Measurements from ENCODE around the gene WDR38.

The WDR38 gene

DNA sequence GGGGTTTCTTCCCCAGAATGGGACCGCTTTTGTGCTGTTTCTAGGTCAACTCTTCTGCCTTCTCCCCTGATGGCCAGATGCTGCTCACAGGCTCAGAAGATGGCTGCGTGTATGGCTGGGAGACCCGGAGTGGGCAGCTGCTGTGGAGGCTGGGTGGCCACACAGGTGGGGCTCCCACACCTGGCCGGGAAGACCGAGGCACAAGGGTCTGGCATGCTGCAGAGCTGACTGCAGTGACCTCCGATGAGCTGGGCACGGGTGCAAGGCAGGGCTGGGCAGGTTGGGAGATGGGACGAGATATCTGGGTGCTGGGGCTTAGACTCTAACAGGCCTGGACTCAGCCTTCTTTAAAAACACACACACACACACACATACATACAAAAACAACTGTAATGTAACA, 901 bp downstream of the WDR38 start:
- H3F3A ChIP-seq (ENCODE audit: control insufficient read depth, insufficient read depth): peaks cover 41% of the 10 kb centered on the region
- H3K9me2 ChIP-seq (replicated peaks; ENCODE audit: control insufficient read depth, low read length): no peaks in the 10 kb centered on the region
- H3K27me3 ChIP-seq (ENCODE audit: control insufficient read depth, low read length): 0 out of 2 replicates have a peak, but pooled peaks cover 4% of the 10 kb centered on the region
- no peak overlapping the region for H3K27ac ChIP-seq (ENCODE audit: low read depth, low read length)
- peaks cover 14% of the 10 kb centered on the region for H3K4me1 ChIP-seq (ENCODE audit: control insufficient read depth, low read length)
- H3K4me2 ChIP-seq (ENCODE audit: low read length): no peak overlapping the region
- no peaks in the 10 kb centered on the region for H3K9me3 ChIP-seq (ENCODE audit: control insufficient read depth, insufficient read depth, low read length)
- H3K36me3 ChIP-seq (ENCODE audit: control insufficient read depth, low read length): peaks cover 32% of the 10 kb centered on the region
- H4K20me1 ChIP-seq (ENCODE audit: control insufficient read depth, insufficient read depth, low read depth, low read length): peaks cover 19% of the 10 kb centered on the region
- no peak overlapping the region for H3K4me3 ChIP-seq (ENCODE audit: low read length)
- H3K79me2 ChIP-seq (ENCODE audit: control insufficient read depth, low read length): peaks cover 9% of the 10 kb centered on the region
- TF ChIP-seq, protein P1, sequence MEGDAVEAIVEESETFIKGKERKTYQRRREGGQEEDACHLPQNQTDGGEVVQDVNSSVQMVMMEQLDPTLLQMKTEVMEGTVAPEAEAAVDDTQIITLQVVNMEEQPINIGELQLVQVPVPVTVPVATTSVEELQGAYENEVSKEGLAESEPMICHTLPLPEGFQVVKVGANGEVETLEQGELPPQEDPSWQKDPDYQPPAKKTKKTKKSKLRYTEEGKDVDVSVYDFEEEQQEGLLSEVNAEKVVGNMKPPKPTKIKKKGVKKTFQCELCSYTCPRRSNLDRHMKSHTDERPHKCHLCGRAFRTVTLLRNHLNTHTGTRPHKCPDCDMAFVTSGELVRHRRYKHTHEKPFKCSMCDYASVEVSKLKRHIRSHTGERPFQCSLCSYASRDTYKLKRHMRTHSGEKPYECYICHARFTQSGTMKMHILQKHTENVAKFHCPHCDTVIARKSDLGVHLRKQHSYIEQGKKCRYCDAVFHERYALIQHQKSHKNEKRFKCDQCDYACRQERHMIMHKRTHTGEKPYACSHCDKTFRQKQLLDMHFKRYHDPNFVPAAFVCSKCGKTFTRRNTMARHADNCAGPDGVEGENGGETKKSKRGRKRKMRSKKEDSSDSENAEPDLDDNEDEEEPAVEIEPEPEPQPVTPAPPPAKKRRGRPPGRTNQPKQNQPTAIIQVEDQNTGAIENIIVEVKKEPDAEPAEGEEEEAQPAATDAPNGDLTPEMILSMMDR (IDR thresholded peaks at IDR 0.05; ENCODE audit: low read depth, low read length, poor library complexity, severe bottlenecking): no peak
- no peak for TF ChIP-seq EZH2phosphoT487 (IDR thresholded peaks at IDR 0.05; ENCODE audit: borderline replicate concordance, low read length)

DNA sequence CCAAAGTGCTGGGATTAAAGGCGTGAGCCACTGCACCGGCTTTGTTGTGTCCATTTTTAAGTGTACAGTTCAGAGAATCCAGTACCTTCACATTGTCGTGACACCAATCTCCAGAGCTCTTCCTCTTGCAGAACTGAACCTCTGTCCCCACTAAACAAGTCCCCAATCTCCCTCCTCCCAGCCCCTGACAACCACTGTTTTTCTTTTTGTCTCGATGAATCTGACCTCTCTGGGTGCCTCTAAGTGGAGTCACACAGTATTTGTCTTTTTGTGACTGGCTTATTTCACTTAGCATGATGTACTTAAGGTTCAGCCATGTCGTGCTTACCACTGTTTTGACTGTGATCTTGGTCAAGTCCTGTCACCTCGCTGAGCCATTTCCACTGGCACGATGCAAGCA, 1.6 kb downstream of the WDR38 start:
- Histone ChIP-seq H3K4me1 (ENCODE audit: control insufficient read depth, low read length) (peaks cover 21% of the 10 kb centered on the region), H3K79me2 (ENCODE audit: control insufficient read depth, low read length) (peaks cover 16% of the 10 kb centered on the region), H3K27me3 (ENCODE audit: control insufficient read depth, low read length) (0 out of 2 replicates have a peak, but pooled peaks cover 4% of the 10 kb centered on the region), H3K4me2 (ENCODE audit: low read length) (no peak overlapping the region), H3K27ac (ENCODE audit: low read depth, low read length) (no peak overlapping the region), H3K4me3 (ENCODE audit: low read length) (no peak overlapping the region), H4K20me1 (ENCODE audit: control insufficient read depth, insufficient read depth, low read depth, low read length) (peaks cover 26% of the 10 kb centered on the region), H3F3A (ENCODE audit: control insufficient read depth, insufficient read depth) (peaks cover 47% of the 10 kb centered on the region), H3K9me3 (ENCODE audit: control insufficient read depth, insufficient read depth, low read length) (no peaks in the 10 kb centered on the region), H3K9me2 (replicated peaks; ENCODE audit: control insufficient read depth, low read length) (no peaks in the 10 kb centered on the region), H3K36me3 (ENCODE audit: control insufficient read depth, low read length) (peaks cover 39% of the 10 kb centered on the region)
- TF ChIP-seq, protein P1 (IDR thresholded peaks at IDR 0.05; ENCODE audit: low read depth, low read length, poor library complexity, severe bottlenecking): no peak
- TF ChIP-seq EZH2phosphoT487 (IDR thresholded peaks at IDR 0.05; ENCODE audit: borderline replicate concordance, low read length): no peak

DNA sequence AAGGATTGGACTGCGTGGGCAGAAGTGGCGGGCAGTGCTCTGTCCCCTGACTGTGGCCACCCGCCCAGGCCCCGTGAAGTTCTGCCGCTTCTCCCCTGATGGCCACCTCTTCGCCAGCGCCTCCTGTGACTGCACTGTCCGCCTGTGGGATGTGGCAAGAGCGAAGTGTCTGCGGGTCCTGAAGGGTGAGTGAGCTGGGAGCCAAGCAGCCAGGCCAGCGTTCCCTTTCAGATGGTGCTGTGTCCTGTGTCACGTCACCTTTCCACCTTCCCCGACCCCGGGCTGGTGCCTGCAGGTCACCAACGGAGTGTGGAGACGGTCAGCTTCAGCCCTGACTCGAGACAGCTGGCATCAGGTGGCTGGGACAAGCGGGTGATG, 2.3 kb downstream of the WDR38 start:
- Histone ChIP-seq H4K20me1 (ENCODE audit: control insufficient read depth, insufficient read depth, low read depth, low read length) (peaks cover 33% of the 10 kb centered on the region), H3K9me2 (replicated peaks; ENCODE audit: control insufficient read depth, low read length) (no peaks in the 10 kb centered on the region), H3K27ac (ENCODE audit: low read depth, low read length) (no peak overlapping the region), H3K9me3 (ENCODE audit: control insufficient read depth, insufficient read depth, low read length) (no peaks in the 10 kb centered on the region), H3K4me2 (ENCODE audit: low read length) (no peak overlapping the region), H3K4me3 (ENCODE audit: low read length) (no peak overlapping the region), H3K36me3 (ENCODE audit: control insufficient read depth, low read length) (peaks cover 46% of the 10 kb centered on the region), H3K79me2 (ENCODE audit: control insufficient read depth, low read length) (peaks cover 23% of the 10 kb centered on the region), H3K4me1 (ENCODE audit: control insufficient read depth, low read length) (peaks cover 28% of the 10 kb centered on the region), H3K27me3 (ENCODE audit: control insufficient read depth, low read length) (0 out of 2 replicates have a peak, but pooled peaks cover 4% of the 10 kb centered on the region), H3F3A (ENCODE audit: control insufficient read depth, insufficient read depth) (peaks cover 54% of the 10 kb centered on the region)
- TF ChIP-seq EZH2phosphoT487 (IDR thresholded peaks at IDR 0.05; ENCODE audit: borderline replicate concordance, low read length): no peak
- TF ChIP-seq, protein P1 (IDR thresholded peaks at IDR 0.05; ENCODE audit: low read depth, low read length, poor library complexity, severe bottlenecking): no peak
